ENCODE results near the gene LRRC4B.

LRRC4B gene

DNA sequence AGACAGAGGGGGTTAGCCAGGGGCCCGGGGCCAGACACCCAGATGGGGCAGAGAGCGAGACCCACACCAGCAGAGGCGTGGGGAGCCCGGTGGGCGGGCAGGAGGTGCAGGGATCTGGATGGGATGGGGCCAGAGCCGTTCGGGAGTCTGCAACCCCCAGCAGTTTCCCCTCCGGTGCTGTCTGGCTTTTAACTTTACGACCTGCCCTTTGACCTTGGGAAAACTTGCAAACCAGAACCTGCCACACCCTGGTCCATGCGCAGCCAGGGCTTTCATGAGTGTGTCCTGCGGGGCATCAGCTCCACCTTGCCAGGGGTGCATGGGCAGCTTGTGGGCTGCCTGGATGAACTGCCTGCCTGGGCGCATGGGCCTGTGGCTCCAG lies 67.1 kb downstream of the LRRC4B start:
- no peak for DNase-seq

DNA sequence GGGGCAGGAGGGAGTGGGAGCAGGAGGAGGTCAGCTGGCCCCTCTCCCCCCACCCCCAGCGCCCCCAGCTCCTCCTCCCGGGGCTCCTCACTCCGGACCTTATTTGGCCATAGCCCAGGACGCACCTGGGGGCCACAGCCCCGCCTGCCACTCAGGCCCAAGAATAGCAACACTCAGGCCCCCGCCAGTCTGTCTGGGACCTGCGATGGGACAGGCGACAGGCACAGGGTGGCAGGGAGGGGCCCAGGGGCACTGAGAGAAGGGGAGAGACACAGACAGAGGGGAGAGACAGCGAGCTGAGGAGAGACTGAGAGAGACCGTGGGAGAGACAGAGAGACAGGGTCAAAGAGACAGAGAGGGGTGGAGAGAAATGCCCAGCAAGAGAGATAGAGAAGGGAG lies 67.5 kb downstream of the LRRC4B start:
- no peak for DNase-seq

- DNase-seq = no peak
Measured at GRCh38 chr19:50500060-50500752, 68.0 kb downstream of the LRRC4B start.

DNA sequence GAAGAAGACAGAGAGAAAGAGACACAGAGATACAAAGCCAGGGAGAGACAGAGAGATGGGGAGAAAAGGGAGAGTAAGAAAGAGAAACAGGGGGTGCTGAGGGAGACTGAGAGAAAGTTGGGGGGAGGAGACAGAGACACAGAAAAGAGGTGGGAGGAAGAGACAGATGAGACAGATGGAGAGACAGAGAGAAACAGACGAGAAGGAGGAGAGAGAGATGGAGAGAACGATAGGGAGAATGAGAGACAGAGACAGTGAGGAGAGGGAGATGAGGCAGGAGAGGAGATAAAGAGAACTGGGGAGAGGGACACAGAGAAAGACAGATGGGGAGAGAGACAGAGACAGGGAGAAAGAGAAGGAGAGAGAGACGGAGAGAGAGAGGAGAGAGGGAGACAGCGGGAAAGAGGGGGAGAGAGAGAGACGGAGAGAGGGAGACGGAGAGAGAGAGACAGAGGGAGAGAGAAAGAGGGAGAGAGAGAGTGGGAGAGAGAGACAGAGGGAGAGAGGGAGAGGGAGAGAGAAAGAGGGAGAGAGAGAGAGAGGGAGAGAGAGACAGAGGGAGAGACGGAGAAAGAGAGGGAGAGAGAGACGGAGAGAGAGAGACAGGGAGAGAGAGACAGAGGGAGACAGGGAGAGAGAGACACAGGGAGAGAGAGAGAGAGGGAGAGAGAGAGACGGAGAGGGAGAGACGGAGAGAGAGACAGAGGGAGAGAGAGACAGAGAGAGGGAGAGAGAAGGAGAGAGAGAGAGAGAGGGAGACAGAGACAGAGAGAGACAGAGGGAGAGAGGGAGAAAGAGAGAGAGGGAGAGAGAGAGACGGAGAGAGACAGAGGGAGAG lies 69.8 kb downstream of the LRRC4B start:
- no peak for DNase-seq

DNA sequence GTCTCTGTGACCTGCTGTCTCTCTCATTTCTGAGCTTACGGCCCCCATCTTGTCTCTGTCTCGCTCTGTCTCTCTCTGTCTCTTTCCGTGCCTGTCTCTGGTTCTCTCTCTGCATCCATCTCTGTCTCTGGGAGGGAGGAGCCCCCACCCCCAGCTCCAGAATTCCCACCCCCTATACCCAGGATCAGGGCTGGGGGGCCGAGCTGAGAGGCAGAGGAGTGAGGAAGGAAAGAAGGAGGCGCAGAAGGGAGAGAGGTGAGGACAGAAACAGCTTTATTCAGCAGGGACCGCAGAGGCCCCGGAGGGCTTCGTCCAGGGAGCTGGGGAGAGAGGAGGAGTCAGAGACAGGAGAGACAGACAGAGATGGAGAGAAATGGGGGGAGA lies 71.2 kb downstream of the LRRC4B start:
- no peak for DNase-seq

DNA sequence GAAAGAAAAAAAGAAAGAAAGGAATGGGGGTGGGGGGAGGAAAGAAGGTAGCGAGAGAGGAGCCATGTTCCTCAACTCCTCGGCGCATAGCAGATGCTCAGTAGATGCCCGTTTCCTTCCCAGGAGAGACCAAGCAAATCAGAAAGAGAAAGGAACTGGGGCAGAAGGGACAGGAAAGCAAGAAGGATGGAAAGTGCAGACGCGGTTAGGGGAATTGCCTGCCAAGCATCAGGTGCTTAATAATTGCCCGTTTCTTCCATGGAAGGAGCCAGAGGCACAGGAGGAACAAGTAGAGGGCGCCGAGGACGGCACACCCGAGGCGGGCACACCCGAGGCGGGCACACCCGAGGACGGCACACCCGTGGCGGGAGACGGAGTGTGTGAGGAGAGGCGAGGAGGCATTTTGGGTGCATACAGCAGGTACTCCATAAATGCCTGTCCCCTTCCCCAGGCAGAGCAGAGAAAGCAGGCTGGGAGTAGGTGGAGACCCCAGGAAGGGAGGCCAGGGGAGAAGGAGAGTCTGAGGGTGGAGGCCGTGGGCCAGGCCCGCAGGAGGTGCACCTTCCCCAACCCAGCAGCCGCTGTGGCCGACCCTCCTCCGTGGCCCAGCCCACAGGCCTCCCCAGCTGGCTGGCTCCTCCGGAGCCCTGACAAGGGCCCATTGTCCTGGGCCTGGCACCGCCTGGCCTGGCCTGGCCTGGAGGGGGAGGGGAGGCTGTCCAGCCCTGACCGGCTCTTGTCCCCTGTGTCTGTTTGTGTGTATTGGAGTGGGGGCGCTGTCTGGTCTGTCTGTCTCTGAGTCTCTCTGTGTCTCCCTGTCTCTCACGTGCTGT lies 71.8 kb downstream of the LRRC4B start:
- no peak for DNase-seq

DNA sequence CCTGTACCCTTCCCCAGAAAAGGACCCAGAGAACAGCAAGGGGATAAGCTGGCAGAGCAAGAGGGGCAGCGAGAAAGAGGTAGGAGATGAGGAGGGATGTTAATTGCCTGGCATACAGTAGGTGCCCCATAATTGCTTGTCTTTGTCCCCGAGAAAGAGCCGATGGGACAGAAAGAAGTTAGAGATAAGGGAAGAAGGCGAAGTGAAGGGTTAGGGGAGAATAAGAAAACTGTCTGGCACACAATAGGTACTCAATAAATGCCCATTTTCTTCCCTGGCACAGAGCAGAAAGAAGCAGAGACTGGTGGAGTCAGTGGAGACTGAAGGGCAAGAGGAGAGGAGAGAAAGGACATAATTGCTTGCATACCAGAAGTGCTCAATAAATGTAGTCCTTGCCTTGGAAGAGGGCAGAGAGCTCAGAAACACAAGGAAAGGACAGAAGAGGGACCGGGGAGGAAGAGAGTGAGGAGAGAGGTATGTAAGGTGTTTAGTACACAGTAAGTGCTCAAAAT lies 73.2 kb downstream of the LRRC4B start:
- no peak for DNase-seq

- DNase-seq = no peak
Measured at GRCh38 chr19:50494186-50495019, 73.8 kb downstream of the LRRC4B start.

DNA sequence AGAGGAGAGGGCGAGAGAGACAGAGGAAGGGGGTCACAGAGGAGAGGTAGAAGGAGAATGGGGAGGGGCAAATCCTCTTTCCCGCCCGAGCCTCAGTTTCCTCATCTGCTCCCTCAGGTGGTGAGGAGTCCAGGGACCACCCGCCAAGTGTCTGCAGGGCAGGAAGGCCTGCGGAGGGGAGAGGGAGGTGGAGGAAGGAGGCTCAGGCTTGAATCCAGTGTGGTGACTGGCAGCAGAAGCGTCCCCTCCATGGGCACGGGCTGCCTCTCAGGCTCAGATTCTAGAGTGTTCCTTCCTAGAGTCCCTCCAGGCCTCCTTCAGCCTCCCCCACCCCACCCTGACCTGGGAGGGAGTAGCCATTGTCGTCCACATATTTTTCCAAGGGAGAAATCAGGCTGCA lies 75.1 kb downstream of the LRRC4B start:
- DNase-seq = no peak

DNA sequence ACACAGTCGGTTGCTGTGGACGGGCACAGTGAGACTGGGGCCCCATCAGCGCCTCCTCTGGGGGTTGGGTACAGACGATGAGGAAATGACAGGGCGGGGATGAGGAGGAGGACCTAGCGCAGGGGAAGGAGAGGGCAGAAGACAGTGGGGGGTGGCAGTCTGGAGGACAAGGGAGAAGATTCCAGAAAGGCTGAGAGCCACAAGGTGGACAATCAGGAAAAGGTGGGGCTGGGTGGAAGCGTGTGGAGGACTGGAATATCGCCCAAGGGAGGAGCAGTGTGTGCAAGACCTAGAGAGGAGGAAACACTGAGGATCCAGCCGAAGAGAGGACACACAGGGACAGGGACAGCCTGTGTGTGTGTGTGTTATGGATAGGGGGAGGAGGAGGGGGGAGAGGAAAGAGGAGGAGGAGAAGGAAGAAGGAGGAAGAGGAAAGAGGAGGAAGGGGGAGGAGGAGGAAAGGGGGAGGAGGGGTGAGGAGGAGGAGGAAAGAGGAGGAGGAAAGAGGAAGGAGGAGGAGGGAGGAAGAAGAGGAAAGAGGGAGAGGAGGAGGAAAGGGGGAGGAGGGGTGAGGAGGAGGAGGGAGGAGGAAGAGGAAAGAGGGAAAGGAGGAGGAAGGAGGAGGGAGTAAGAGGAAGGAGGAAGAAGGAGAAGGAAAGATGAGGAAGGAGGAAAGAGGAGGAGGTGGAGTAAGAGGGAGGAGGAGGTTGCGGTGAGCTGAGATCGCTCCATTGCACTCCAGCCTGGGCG lies 75.8 kb downstream of the LRRC4B start:
- DNase-seq = no peak

- DNase-seq = no peak
Measured at GRCh38 chr19:50490991-50491472, 77.2 kb downstream of the LRRC4B start.

- DNase-seq = no peak
Measured at GRCh38 chr19:50490411-50490811, 77.8 kb downstream of the LRRC4B start.

DNA sequence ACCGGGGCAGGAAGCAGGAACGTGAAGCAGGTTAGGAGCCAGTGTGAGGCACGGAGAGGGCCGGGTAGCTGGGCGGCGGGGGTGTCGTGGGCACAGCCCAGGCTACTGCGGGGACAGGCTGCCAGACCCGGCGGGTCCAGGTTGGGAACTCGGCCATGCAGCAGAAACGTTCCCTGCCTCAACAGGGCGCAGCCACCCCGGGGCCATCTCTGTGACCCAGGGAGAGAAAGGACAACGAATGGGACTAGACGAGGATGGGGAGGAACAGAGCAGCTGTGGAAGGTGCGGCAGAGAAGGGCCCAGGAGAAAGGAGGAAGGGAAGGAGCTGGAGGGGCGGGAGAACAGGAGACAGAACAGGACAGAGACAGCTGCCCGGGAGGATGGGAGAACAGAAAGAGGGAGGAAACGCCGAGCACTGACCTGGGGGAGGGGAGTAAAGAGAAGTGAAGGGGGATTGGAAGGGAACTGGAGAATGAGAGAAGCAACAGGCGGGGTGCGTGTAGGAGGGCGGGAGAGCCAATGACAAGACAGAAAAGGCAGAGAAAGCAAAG lies 78.7 kb downstream of the LRRC4B start:
- DNase-seq = peak; percentile 28

DNA sequence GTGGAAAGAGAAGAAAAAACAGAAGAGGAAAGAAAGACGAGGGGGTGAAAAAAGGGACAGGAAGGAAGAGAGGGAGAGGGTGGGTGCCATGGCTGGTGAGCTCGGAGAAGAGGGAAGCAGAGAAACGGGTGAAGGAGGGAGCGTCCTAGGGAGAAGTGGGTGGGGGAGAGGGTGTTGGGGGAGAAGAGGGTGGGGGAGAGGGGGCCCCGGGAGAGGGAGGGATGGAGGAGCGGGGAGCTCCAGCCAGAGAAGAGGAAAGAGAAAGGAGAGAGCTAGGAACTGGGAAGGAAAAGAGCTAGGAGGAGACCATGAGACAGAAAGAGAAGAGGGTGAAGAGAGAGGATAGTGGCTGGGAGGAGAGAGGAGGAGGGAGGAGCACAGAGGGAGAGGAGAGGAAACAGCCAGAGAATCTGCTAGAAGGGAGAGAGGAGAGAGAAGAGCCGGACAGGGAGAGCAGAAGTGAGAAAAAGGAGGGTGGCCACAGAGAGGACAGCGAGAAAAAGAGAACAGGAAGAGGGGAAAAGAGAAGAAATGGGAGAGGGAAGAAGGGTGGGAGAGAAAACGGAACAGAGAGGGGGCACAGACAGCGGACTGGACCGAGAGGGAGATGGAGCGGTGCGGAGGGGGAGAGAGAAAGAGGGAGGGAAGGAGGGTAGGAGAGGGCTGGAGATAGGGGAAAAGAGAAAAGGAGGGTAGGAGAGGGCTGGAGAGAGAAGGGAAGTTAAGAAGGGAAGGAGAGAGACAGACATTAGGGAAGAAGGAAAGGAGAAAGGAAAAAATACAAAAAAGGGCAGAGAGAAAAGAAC lies 79.6 kb downstream of the LRRC4B start:
- peak; percentile 43 for DNase-seq

DNA sequence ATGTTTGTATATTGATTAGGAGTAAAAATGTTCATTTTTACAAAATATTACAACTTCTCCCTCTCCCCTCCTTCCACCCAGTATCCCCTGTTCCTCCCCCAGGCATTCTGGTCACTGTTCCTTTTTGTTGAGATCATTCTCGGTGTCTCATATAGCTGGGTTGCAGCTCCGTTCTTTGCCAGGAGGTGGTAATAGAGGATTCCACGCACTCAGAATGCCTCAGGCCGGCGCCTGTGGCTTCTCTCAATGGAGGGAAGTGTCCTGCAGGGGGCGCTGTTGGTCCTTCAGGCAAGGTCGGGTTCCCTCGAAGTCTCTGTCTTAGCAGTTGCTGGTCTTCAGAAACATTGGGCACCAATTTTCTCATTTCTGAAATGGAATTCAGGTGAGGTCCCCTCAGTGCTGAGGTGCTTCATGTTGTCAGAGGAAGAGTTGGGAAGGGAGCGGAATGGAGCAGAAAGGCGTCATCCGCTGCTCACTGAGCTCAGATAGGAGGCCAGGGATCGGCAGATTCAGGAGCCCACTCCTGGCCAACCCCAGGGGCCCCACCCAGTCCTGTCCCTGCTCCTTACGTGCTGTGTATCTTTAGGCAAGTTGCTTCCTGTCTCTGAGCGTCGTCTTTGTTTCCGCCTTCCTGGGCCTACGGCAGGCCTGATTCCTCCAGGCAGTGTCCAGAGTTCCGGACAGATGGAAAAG lies 81.3 kb downstream of the LRRC4B start:
- peak; percentile 41 for DNase-seq

- no peak for DNase-seq
Measured at GRCh38 chr19:50485284-50485955, 82.8 kb downstream of the LRRC4B start.

- no peak for DNase-seq
Measured at GRCh38 chr19:50482916-50483315, 85.3 kb downstream of the LRRC4B start.

DNA sequence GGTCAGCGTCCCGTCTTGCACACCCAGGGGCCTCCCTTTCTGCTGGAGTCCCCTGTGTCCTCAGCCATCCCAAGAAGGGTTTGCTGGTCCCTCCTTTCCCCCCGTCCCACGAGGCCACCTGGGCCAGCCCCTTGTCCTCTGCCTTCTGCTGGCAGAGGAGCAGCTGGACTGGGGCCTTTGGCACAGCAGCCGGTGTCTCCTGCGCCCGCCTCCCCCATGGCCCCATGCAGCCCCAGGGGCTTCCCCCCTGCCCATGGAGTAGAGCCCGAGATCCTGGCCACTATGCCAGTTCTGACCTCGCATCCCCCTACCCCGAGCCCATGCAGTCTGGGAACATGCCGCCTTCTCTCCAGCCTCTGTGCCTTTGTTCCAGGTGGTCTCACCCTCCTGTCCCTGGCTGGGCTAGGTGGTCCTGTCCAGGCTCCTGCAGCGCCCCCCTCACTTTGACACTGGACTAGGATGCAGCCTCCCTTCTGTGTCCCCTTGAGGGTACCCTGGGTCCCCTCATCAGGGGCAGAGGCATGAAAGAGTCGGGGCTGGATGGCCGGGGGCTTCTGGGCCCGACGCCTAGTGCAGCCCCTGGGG lies 85.9 kb downstream of the LRRC4B start:
- no peak for DNase-seq
